ENCODE data around the gene GK.

DNA sequence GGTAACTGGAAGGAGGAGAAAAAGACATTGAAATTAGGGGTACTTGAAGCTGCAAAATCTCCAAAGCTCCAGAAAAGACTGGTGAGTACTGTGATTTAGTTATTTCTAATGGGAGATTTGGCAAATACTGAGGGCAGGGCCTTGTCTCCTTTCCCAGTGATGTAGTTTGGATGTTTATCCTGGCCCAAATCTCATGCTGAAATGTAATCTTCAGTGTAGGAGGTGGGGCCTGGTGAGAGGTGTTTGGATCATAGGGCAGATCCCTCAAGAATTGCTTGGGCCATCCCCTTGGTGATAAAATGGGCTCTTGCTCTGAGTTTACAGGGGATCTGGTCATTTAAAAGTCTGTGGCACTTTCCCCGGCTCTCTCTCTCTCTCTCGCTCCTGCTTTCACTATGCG, 33.1 kb upstream of the GK start:
- TF ChIP-seq, protein P1, sequence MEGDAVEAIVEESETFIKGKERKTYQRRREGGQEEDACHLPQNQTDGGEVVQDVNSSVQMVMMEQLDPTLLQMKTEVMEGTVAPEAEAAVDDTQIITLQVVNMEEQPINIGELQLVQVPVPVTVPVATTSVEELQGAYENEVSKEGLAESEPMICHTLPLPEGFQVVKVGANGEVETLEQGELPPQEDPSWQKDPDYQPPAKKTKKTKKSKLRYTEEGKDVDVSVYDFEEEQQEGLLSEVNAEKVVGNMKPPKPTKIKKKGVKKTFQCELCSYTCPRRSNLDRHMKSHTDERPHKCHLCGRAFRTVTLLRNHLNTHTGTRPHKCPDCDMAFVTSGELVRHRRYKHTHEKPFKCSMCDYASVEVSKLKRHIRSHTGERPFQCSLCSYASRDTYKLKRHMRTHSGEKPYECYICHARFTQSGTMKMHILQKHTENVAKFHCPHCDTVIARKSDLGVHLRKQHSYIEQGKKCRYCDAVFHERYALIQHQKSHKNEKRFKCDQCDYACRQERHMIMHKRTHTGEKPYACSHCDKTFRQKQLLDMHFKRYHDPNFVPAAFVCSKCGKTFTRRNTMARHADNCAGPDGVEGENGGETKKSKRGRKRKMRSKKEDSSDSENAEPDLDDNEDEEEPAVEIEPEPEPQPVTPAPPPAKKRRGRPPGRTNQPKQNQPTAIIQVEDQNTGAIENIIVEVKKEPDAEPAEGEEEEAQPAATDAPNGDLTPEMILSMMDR (IDR thresholded peaks at IDR 0.05): no peak
- TF ChIP-seq POLR2A (IDR thresholded peaks at IDR 0.05): no peak

Data from testis (tissue), 2 donors.